Epithelial cell of esophagus (primary cell): ENCODE measurements around the gene TLK2.

Source experiments
- DNase-seq: peaks from one replicate; pipeline ENCODE4 v3.0.0; 2010; ENCODE audit warnings: low read depth
- H3K4me3 ChIP-seq: 2 replicates; pipeline ENCODE4 v1.5.1; 2011; ENCODE audit warnings: mild to moderate bottlenecking, low read length, control low read depth
- CTCF ChIP-seq: IDR thresholded peaks from 2 replicates; pipeline ENCODE4 v1.5.1; 2011; ENCODE audit warnings: low read depth, mild to moderate bottlenecking, low read length, control low read depth, inconsistent platforms; ENCODE audit not compliant: insufficient read depth; ENCODE audit errors: missing control alignments

The TLK2 gene

DNA sequence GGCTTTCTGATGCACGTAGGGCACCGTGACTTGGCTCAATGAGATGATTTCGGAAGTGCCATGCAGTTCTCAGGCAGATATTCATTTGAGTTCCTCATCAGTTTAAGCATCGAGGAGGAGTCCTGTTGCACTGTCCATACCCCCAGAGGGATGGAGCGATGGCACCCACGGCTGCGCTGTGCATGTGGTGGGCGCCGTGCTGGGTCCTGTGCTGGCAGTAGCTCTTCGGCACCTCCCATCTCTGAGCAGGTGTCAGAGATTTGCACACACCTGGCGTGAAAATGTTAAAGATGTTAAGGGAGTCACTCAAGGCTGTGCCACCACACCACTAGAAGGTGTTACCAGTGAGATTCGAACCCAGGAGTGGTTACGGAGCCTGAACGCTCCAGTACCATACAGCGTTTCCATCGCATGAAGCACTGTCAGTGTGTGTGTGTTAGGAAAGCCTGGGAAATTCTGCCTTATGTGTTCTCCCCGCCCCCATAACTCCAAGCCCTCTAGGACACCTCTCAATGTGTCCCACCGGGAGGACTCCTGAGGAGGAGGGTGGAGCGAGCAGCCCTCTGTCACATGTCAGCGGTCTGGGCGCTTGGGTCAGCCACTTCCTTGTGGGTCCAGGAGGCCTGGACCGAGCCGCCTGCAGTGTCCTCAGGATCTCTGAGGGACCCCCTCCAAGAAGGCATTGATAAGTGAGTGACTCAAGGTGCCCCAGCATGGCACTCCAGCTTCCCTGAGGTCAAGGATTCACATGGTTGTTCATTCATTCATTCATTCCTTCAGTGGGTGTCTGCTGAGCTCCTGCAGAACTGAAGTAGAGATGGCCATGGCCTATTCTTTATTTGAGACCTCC is 152.7 kb downstream of the TLK2 start:
- TF ChIP-seq CTCF: no peak
- H3K4me3 ChIP-seq: no peak overlapping the region
- no peak for DNase-seq

DNA sequence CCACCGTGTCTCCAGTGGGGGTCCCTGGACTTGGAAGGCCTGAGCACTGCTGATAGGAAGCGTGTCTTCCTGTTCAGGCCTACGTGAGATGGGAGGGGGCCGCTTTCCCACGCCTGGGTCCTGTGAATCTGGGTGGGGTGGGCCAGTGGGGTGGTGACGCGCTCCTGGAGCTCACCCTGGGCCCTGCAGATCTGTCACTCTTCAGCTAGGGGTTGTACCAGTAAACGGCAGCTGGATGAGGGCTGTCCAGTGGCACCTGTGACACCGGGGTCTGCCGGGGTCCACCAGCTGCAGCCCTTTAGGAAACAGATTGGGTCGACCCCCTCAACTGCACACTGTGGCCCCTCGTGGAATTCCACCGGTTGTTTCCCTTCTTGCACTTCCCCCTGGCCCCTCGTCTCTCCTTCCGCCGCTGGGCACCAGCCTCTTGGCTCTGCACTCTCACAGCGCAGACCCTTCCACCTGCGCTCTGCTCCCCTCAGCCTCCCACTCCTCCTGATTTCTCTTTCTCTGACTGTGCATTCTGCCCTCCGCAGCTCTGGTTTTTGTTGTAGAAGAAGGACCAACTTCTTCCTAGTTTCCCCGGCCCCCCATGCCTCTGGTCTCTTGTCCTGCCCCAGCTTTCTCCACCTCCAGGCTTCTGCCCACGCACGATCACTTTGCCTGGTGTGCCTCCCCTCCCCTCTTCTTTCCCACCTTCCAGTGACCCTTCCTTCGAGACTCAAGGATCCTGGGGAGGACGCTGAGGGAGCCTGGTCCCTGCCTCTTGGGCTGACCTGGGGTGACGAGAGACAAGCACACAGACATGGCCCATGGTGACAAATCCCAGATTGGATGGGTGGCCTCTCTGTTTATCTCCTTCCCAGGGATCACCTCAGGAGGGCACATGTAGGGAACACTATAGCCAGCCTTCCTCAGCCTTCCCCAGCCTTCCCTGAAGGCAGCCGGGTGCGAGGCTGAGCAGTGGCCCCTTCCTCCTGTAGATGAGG is 153.6 kb downstream of the TLK2 start:
- no peak overlapping the region for H3K4me3 ChIP-seq
- no peak for TF ChIP-seq CTCF
- no peak for DNase-seq

GRCh38 chr17:62637809-62638208 is 159.2 kb downstream of the TLK2 start:
- DNase-seq: no peak
- no peak for TF ChIP-seq CTCF
- no peak overlapping the region for H3K4me3 ChIP-seq

GRCh38 chr17:62641153-62641552 is 162.5 kb downstream of the TLK2 start:
- no peak for DNase-seq
- TF ChIP-seq CTCF: no peak
- no peak overlapping the region for H3K4me3 ChIP-seq

- no peak for TF ChIP-seq CTCF
Measured at GRCh38 chr17:62641951-62642350, 163.3 kb downstream of the TLK2 start.

DNA sequence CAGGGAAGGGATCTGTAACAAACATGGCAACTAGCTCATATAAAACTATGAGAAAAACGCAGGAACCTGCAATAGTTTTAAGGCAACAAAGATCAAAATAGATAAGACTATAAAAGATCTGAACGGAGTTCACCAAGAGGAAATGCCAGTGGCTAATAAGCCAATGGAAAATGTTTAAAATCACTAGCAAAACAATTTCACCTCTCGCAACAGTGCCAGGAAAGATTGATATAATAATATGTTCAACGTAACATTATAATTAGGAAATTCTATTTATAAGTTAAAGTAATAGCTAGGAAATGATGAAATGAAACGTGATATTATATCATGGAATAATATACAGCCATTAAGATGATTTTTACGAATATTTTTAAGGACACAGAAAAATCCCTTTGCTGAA is 164.9 kb downstream of the TLK2 start:
- no peak for DNase-seq
- TF ChIP-seq CTCF: no peak

More at GRCh38 chr17:62641951-62642350, 163.3 kb downstream of the TLK2 start:
- DNase-seq: no peak
- H3K4me3 ChIP-seq: no peak overlapping the region

More for the DNA sequence above, 164.9 kb downstream of the TLK2 start:
- H3K4me3 ChIP-seq: no peak overlapping the region
